HL-60/S4 treated with phorbol 12-myristate 13-acetate at 8.2 ng/mL for 4 days and 3 days (cell line): ENCODE results near the gene ATP6V1G2.
"Not testable (repeated sequence)": the region's sequence is repeated elsewhere in the genome, so short reads cannot be mapped to it uniquely, and the experiment has no call there.

Experiments used
- in situ Hi-C: fragments of 300-500 bp; cut with MboI; formaldehyde crosslinking; loops from 2 replicates; pipeline ENCODE4 v1.15.0; 2022; ENCODE audit warnings: low sequenced_read_pairs

The ATP6V1G2 gene

GRCh38 chr6:31546339-31546957 is at the start of gene ATP6V1G2:
TSS of gene ATP6V1G2 (minus strand) at chr6:31546608. CDS start at chr6:31546559, 49 bp downstream.
- in situ Hi-C loops = no loop called here

- in situ Hi-C loops = no loop called here
Observed at GRCh38 chr6:31592396-31592771, 46.0 kb upstream of the ATP6V1G2 start.

DNA sequence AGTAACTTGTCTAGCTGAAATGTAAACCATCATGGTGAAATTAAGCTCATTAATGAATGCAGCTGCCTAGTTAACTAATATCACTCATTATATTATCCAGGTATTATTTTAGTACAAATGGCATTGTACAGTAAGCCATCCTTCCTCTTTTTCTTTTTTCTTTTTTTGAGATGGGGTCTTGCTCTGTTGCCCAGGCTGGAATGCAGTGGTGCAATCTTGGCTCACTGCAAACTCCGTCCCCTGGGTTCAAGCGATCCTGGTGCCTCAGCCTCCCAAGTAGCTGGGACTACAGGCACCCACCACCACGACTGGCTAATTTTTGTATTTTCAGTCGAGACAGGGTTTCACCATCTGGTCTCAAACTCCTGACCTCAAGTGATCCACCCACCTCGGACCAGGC is 44.3 kb upstream of the ATP6V1G2 start:
- in situ Hi-C loops = not testable (repeated sequence)

DNA sequence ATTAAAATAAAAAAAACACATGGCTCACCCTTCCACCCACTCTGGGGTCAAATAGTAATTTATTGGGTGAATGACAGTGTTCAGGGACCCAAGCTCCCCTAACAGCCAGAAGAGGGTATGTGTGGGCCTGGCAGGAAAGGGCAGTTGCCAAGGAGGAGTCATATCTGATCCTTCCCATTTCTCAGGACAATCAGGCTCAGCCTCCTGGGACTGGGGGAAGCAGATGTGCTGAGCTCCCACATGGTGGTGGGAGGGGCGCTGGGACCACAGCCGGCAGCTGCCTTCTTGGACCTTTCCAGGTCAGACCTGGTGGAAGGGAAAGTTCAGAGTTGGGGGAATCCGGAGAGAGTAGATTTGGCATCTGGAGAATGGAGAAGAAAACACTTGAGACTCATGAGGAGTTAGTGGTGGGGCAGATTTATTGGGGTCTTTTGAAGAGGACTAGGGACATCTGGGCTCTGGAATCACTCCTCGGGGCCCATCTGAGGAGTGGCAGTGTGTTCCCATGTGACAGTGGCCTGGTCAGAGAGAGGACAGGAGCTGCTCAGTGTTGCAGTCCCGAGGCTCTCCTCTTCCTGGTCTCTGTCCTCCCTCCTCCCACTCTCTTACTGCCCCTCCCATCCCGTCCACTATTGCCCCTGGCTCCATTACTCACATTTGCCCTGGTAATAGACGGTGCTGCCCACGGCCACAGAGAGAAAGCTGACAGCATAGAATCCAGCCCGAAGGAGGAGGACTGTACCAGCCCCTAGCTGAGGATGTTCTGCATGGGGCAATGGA is 42.7 kb upstream of the ATP6V1G2 start:
- in situ Hi-C loops = no loop called here

- in situ Hi-C loops = no loop called here
Observed at GRCh38 chr6:31587791-31588777, 41.7 kb upstream of the ATP6V1G2 start.

DNA sequence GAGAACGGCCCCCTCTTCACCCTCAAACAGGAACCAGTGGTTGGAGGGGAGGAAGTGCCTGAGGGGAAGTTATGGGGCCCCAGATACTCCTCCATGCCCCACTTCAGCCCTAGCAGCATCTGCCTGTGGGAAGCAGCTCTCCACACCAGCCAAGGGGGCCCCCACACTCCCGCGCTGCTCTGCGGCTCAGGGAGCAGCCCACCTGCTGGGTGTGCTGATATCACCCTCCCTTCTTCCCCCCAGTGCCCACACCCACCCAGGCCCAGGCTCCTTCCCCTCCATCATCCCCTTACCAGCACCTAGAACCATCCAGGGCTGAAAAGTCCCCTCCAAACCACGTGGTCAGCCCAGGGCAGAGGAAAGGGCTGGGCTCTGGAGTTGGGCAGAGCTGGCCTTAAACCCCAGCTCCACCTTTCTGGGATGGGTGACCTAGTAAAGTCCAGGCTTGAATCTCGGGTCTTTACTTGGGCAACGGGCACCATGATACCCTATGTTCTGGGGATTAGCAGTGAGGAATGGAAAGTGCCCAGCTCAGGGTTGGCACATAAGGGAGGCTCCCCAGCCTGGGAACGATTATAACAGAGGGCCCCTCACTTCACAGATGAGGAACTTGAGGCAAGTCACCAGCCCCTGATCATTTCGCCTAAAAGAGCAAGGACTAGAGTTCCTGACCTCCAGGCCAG is 40.3 kb upstream of the ATP6V1G2 start:
- in situ Hi-C loops = no loop called here

DNA sequence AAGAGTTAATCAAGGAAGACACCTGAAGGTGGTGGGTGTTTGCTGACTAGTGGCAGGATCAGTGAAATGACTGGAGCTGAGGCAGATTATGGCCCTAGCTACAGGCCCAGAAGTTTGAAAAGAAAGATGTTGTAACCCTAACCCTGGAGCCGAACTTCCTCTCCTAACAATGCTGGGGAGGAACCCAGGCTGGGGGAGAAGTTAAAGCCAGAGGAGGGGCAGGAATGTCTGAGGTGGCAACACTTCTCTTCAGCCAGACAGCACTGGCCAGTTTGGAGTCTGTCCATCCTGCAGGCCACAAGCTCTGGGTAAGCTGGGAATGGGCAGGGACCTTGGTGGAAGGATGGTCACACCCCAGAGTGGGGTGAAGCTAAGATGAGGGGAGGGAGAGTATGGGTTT is 39.6 kb upstream of the ATP6V1G2 start, which contains the start of gene LST1:
TSS of gene LST1 (plus strand) at position 270 of the 400 bp plus-strand sequence. CDS start 1,023 bp downstream, outside the sequence.
- in situ Hi-C loops = no loop called here

DNA sequence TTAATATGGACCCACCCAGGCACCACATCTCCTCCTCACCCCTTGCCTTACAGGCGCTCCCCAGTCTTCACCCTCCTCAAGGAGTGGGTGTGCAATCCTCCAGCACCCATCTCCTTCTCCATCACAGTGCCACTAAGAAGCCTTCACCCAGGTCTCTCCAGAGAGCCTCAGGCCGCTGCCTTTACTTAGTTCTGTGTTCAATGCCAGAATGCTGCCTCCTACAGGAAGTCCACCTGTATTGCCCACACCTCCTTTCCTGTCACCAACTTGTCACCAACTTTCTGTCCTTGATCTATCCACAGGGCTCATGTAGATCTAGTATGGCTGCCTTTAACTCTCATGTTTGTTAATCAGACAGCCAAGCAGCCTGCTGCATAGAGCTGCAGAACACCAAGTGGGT is 39.1 kb upstream of the ATP6V1G2 start:
- in situ Hi-C loops = no loop called here

- in situ Hi-C loops = no loop called here
Observed at GRCh38 chr6:31582230-31582643, 35.8 kb upstream of the ATP6V1G2 start, which contains the start of gene LTB. TSS of gene LTB (minus strand) at chr6:31582424. CDS start at chr6:31582417, 7 bp downstream.

GRCh38 chr6:31581434-31582229 is 35.2 kb upstream of the ATP6V1G2 start:
- in situ Hi-C loops = no loop called here

DNA sequence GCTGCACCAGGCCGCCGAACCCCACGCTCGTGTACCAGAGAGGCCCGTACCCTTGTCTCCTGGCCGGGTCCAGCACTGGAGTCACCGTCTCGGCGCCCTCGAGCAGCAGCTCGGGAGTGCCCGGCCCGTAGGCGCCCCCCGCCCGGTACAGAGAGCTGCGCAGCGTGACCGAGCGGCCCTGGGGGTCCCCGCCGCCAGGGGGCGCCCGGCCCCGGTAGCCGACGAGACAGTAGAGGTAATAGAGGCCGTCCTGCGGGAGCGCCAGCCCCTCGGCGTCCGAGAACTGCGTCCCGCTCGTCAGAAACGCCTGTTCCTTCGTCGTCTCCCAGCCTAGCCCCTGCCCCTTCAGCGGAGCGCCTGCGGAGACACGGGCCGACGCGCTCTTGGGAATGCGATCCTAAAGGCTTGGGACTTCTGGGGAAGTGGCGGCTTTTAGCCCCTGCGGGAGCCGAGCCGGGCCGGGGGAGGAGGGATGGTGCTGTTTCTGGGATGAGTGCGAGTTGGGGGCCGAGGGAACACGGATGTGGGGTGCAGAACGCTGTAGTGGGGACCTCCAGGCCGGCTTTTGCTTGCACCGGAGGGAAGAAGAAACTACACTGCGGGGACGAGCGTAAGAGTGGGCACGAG is 34.5 kb upstream of the ATP6V1G2 start:
- in situ Hi-C loops = no loop called here

GRCh38 chr6:31580438-31580740 is 34.0 kb upstream of the ATP6V1G2 start:
- in situ Hi-C loops = no loop called here

DNA sequence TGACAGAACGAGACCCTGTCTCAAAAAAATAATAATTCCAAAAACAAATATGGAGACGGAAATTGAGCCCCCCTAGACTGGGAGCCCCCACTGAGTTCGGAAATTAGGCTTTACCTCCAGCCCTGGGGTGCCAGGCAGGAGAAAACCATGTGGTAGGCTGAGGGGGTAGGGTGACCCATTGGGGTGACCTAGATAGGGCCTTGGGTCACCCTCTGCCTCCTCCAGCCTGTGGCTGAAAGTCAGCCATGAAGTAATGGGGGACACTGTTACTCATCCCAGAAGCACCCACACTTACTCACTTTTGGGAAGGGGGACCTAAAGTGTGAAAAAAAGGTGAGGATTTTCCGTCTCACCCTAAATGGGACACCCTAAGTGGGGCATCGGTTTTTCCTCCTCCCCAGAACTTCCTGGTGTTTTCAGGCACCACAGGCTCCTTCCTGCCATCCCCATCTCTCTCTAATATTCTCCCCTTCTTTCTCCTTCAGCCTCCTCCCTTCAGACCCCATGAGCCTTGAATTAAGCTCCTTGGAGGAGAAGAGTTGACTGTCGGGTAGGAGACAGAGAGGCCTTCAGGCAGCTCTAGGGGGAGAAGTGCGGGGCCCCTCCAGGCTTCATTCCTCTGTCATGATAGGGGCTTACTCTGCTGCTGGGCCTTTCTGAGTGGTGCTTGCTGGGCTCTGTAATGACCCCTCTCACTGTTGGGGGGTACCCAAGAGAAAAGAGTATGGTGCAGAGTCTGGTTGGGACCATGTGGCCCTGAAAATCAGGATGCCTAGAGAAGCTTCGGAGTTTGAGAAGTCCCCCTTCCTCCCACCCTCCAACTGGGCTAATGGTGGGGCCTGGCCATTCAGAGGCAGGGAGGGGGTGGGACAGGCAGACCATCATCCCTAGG is 33.4 kb upstream of the ATP6V1G2 start:
- in situ Hi-C loops = no loop called here

DNA sequence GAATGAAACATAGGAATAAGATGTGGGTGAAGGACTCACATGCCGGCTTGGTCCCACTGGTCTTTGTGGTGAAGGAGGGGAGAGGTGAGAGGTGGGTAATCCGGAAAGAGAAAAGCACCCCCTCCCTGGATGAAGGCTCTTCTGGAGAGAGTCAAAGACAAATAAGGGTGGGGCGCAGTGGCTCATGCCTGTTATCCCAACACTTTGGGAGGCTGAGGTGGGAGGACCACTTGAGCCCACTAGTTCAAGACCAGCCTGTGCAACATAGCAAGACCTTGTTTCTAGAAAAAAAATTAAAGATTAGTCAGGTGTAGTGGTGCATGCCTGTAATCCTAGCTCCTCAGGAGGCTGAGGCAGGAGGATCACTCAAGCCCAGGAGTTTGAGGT is 32.7 kb upstream of the ATP6V1G2 start:
- in situ Hi-C loops = no loop called here

- in situ Hi-C loops = no loop called here
Observed at GRCh38 chr6:31578184-31579118, 32.0 kb upstream of the ATP6V1G2 start.

GRCh38 chr6:31577579-31577966 is 31.2 kb upstream of the ATP6V1G2 start:
- in situ Hi-C loops = no loop called here

DNA sequence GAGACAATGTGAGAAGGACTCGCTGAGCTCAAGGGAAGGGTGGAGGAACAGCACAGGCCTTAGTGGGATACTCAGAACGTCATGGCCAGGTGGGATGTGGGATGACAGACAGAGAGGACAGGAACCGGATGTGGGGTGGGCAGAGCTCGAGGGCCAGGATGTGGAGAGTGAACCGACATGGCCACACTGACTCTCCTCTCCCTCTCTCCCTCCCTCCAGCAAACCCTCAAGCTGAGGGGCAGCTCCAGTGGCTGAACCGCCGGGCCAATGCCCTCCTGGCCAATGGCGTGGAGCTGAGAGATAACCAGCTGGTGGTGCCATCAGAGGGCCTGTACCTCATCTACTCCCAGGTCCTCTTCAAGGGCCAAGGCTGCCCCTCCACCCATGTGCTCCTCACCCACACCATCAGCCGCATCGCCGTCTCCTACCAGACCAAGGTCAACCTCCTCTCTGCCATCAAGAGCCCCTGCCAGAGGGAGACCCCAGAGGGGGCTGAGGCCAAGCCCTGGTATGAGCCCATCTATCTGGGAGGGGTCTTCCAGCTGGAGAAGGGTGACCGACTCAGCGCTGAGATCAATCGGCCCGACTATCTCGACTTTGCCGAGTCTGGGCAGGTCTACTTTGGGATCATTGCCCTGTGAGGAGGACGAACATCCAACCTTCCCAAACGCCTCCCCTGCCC is 30.6 kb upstream of the ATP6V1G2 start:
- in situ Hi-C loops = no loop called here
